Neural cell (in vitro differentiated cells): ENCODE data around the gene ANAPC1. TPM values are rescaled to one million over a fixed set of nuclear protein-coding genes. Genes with fewer than 3 reads are reported as not detected.
"Not testable (repeated sequence)": the region's sequence is repeated elsewhere in the genome, so short reads cannot be mapped to it uniquely, and the experiment has no call there.

Source experiments
- H2AFZ ChIP-seq: fragments of 200-600, 300-800 bp; sonication (generic), shearing (Covaris generic); 2 replicates; pipeline ENCODE4 v1.6.0; 2014; ENCODE audit warnings: low read depth, mild to moderate bottlenecking, antibody characterized with exemption, low read length, moderate library complexity
- H3F3A ChIP-seq: fragments of 200-600 bp; shearing (Covaris generic); 2 replicates; pipeline ENCODE4 v1.6.1; 2016; ENCODE audit warnings: mild to moderate bottlenecking, moderate library complexity, mixed read lengths, antibody characterized with exemption, low read length; ENCODE audit not compliant: insufficient read depth, poor library complexity, severe bottlenecking
- H3K27ac ChIP-seq: fragments of 200-600, 300-800 bp; sonication (generic), shearing (Covaris generic); 2 replicates; pipeline ENCODE4 v1.5.1; 2014; ENCODE audit warnings: mild to moderate bottlenecking, low read length, moderate library complexity
- H3K27me3 ChIP-seq: fragments of 300-800, 200-600 bp; sonication (generic), shearing (Covaris generic); 2 replicates; pipeline ENCODE4 v1.6.0; 2014; ENCODE audit warnings: mild to moderate bottlenecking, low read depth, low read length, moderate library complexity; ENCODE audit not compliant: insufficient read depth
- H3K36me3 ChIP-seq: fragments of 300-800, 200-600 bp; sonication (generic), shearing (Covaris generic); 2 replicates; pipeline ENCODE4 v1.5.1; 2014; ENCODE audit warnings: mild to moderate bottlenecking, antibody characterized with exemption, low read length, moderate library complexity; ENCODE audit not compliant: insufficient read depth
- H3K4me2 ChIP-seq: fragments of 300-800, 200-600 bp; sonication (generic), shearing (Covaris generic); 2 replicates; pipeline ENCODE4 v1.6.0; 2014; ENCODE audit warnings: mild to moderate bottlenecking, low read length
- H3K4me3 ChIP-seq: fragments of 300-800, 200-600 bp; sonication (generic), shearing (Covaris generic); 2 replicates; pipeline ENCODE4 v1.5.1; 2014; ENCODE audit warnings: mild to moderate bottlenecking, low read length, moderate library complexity
- H3K79me2 ChIP-seq: fragments of 200-600 bp; shearing (Covaris generic); replicated peaks from 2 replicates; pipeline ENCODE4 v1.6.0; 2014; ENCODE audit warnings: mild to moderate bottlenecking, low read length, moderate library complexity; ENCODE audit not compliant: insufficient read depth
- H3K9ac ChIP-seq: fragments of 300-800, 200-600 bp; sonication (generic), shearing (Covaris generic); 2 replicates; pipeline ENCODE4 v1.6.1; 2016; ENCODE audit warnings: mild to moderate bottlenecking, low read length, mixed read lengths
- H3K9me2 ChIP-seq: fragments of 200-600 bp; shearing (Covaris generic); 2 replicates; pipeline ENCODE4 v1.6.1; 2016; ENCODE audit warnings: mild to moderate bottlenecking, low read length, mixed read lengths; ENCODE audit not compliant: insufficient read depth
- H3K9me3 ChIP-seq: fragments of 200-600, 300-800 bp; sonication (generic), shearing (Covaris generic); 2 replicates; pipeline ENCODE4 v1.6.1; 2016; ENCODE audit warnings: mild to moderate bottlenecking, mixed run types, low read length, moderate library complexity, mixed read lengths
- H4K20me1 ChIP-seq: fragments of 200-600 bp; shearing (Covaris generic); 2 replicates; pipeline ENCODE4 v1.6.1; 2016; ENCODE audit warnings: mild to moderate bottlenecking, mixed run types; ENCODE audit not compliant: insufficient read depth
- EP300 ChIP-seq: fragments of 450-650 bp; conservative IDR thresholded peaks from 2 replicates; pipeline ENCODE4 v1.6.1; 2014; ENCODE audit warnings: antibody characterized with exemption, mild to moderate bottlenecking, moderate library complexity; ENCODE audit not compliant: poor library complexity, severe bottlenecking
- EZH2 ChIP-seq: fragments of 200-600, 300-800 bp; shearing (Covaris generic), sonication (generic); IDR thresholded peaks from 2 replicates; pipeline ENCODE4 v1.6.1; 2014; ENCODE audit warnings: antibody characterized with exemption, low read length, borderline replicate concordance, mild to moderate bottlenecking; ENCODE audit not compliant: insufficient read depth, poor library complexity, severe bottlenecking
- MXI1 ChIP-seq: fragments of 450-650 bp; conservative IDR thresholded peaks from 2 replicates; pipeline ENCODE4 v1.6.1; 2014; ENCODE audit warnings: antibody characterized with exemption, mild to moderate bottlenecking; ENCODE audit not compliant: poor library complexity, severe bottlenecking
- POLR2AphosphoS5 ChIP-seq: IDR thresholded peaks from 2 replicates; pipeline ENCODE4 v1.6.1; 2012
- RAD21 ChIP-seq: fragments of 450-650 bp; conservative IDR thresholded peaks from 2 replicates; pipeline ENCODE4 v1.6.1; 2014; ENCODE audit warnings: antibody characterized with exemption, mild to moderate bottlenecking, moderate library complexity
- SMC3 ChIP-seq: fragments of 450-650 bp; conservative IDR thresholded peaks from 2 replicates; pipeline ENCODE4 v1.6.1; 2014; ENCODE audit warnings: antibody characterized with exemption, mild to moderate bottlenecking, moderate library complexity; ENCODE audit not compliant: poor library complexity
- TAF1 ChIP-seq: IDR thresholded peaks from 2 replicates; pipeline ENCODE4 v1.6.1; 2012; ENCODE audit warnings: low read depth
- polyA plus RNA-seq: library from polyadenylated mRNA; depleted of rRNA; stranded (reverse); fragments of >200 nt; gene quantifications from 2 replicates; pipeline ENCODE4 v1.2.3, GENCODE V29; 2014
- TF ChIP-seq, protein P1 (sequence below): IDR thresholded peaks from 2 replicates; pipeline ENCODE4 v1.6.1; 2012; ENCODE audit warnings: borderline replicate concordance
- TF ChIP-seq, protein P2 (sequence below): fragments of 450-650 bp; IDR thresholded peaks from 2 replicates; pipeline ENCODE4 v1.5.1; 2014; ENCODE audit warnings: antibody characterized with exemption, mild to moderate bottlenecking, moderate library complexity; ENCODE audit not compliant: poor library complexity, severe bottlenecking

ANAPC1 gene
- polyA plus RNA-seq, 1 donor from 2014 or later = 13.8 TPM

DNA sequence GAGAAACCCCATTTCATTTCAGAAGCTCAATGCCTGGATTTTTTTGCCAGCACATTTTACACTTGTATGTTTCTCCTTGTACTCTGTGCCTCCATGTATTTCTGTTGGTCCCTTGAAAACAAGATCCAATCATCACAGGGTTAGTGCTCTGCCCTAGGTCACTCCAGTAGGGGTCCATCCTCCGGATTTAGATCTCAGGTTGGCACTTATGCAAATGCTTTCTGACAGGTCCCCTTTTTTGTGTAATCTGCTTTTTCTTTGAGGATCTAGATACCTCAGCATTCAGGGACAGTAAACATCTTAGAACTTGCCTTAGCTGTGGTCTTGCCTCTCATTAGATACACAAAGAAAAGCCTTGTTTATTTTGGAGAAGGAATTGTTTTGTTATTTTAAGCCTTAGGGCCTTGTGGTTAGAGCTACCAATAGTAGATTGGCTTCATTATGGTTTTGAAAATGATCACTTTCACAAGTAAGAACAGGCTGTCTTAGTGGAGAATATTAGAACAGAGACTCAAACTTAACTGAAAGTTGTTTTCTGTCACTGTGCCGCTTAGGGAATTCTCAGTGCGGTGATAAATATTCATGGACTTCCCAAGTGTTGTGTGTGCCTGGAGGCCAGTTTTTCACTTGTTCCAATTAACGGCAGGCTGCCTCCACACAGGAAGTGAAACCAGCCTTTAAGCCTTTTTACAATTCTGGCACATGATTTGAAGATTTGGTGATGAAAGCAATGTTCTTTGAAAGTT, 22.2 kb upstream of the ANAPC1 start:
- no peaks in the 10 kb centered on the region for H3K9me2 ChIP-seq
- H3K79me2 ChIP-seq = no peaks in the 10 kb centered on the region
- H2AFZ ChIP-seq = no peak overlapping the region
- H3K9me3 ChIP-seq = no peaks in the 10 kb centered on the region
- no peaks in the 10 kb centered on the region for H3F3A ChIP-seq
- no peaks in the 10 kb centered on the region for H3K27me3 ChIP-seq
- H3K9ac ChIP-seq = no peak overlapping the region
- H3K36me3 ChIP-seq = no peaks in the 10 kb centered on the region
- no peak overlapping the region for H3K27ac ChIP-seq
- no peak overlapping the region for H3K4me2 ChIP-seq
- TF ChIP-seq SMC3 = no peak
- TF ChIP-seq, protein P1, sequence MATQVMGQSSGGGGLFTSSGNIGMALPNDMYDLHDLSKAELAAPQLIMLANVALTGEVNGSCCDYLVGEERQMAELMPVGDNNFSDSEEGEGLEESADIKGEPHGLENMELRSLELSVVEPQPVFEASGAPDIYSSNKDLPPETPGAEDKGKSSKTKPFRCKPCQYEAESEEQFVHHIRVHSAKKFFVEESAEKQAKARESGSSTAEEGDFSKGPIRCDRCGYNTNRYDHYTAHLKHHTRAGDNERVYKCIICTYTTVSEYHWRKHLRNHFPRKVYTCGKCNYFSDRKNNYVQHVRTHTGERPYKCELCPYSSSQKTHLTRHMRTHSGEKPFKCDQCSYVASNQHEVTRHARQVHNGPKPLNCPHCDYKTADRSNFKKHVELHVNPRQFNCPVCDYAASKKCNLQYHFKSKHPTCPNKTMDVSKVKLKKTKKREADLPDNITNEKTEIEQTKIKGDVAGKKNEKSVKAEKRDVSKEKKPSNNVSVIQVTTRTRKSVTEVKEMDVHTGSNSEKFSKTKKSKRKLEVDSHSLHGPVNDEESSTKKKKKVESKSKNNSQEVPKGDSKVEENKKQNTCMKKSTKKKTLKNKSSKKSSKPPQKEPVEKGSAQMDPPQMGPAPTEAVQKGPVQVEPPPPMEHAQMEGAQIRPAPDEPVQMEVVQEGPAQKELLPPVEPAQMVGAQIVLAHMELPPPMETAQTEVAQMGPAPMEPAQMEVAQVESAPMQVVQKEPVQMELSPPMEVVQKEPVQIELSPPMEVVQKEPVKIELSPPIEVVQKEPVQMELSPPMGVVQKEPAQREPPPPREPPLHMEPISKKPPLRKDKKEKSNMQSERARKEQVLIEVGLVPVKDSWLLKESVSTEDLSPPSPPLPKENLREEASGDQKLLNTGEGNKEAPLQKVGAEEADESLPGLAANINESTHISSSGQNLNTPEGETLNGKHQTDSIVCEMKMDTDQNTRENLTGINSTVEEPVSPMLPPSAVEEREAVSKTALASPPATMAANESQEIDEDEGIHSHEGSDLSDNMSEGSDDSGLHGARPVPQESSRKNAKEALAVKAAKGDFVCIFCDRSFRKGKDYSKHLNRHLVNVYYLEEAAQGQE = no peak
- TF ChIP-seq TAF1 = no peak
- TF ChIP-seq MXI1 = no peak
- TF ChIP-seq POLR2AphosphoS5 = no peak
- TF ChIP-seq, protein P2, sequence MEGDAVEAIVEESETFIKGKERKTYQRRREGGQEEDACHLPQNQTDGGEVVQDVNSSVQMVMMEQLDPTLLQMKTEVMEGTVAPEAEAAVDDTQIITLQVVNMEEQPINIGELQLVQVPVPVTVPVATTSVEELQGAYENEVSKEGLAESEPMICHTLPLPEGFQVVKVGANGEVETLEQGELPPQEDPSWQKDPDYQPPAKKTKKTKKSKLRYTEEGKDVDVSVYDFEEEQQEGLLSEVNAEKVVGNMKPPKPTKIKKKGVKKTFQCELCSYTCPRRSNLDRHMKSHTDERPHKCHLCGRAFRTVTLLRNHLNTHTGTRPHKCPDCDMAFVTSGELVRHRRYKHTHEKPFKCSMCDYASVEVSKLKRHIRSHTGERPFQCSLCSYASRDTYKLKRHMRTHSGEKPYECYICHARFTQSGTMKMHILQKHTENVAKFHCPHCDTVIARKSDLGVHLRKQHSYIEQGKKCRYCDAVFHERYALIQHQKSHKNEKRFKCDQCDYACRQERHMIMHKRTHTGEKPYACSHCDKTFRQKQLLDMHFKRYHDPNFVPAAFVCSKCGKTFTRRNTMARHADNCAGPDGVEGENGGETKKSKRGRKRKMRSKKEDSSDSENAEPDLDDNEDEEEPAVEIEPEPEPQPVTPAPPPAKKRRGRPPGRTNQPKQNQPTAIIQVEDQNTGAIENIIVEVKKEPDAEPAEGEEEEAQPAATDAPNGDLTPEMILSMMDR = no peak
- TF ChIP-seq EP300 = no peak
- TF ChIP-seq EZH2 = no peak
- no peak for TF ChIP-seq RAD21
- H4K20me1 ChIP-seq = no peaks in the 10 kb centered on the region
- no peak overlapping the region for H3K4me3 ChIP-seq

DNA sequence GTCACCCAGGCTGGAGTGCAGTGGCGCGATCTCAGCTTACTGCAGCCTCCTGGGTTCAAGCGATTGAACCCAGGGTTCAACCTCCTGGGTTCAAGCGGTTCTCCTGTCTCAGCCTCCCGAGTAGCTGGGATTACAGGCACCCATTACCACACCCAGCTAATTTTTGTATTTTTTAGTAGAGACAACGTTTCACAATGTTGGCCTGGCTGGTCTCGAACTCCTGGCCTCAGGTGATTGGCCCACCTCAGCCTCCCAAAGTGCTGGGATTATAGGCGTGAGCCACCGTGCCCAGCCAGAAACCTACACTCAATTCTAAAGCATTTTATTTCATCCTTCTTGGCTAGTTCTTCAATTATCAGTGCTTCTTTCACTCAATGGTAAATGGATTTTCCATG, 21.5 kb upstream of the ANAPC1 start:
- not testable (repeated sequence) for H3K9me3 ChIP-seq, H3K27ac ChIP-seq, H3K4me3 ChIP-seq, H3K79me2 ChIP-seq, H2AFZ ChIP-seq, H4K20me1 ChIP-seq, H3K36me3 ChIP-seq, H3K27me3 ChIP-seq, H3F3A ChIP-seq, H3K9ac ChIP-seq, H3K9me2 ChIP-seq, H3K4me2 ChIP-seq
